Retina (tissue), 1 donor: ENCODE data around the gene HNRNPR.
"Not testable (repeated sequence)": the region's sequence is repeated elsewhere in the genome, so short reads cannot be mapped to it uniquely, and the experiment has no call there.

ENCODE experiments used
- DNase-seq: peaks from one replicate; pipeline ENCODE4 v3.0.0-alpha.2; 2016

The HNRNPR gene

DNA sequence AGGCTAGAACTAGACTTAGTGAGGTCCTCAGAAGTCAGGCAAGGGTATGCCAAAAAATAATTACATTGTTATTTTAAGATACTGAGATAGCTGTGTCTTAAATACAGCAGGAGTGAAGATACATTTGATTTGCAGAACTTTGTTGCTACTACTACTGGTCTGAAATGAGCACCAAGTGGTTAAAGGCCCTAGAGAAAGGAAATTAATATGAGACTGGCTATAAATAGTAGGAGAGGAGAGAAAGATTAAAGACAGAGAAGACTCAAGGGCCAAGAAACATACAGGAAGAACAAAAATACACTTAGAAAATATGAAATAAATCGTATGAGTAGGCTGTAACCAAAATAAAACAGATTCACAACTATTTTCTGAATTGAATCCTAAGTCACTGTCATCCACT lies 21.3 kb downstream of the HNRNPR start:
- no peak for DNase-seq

DNA sequence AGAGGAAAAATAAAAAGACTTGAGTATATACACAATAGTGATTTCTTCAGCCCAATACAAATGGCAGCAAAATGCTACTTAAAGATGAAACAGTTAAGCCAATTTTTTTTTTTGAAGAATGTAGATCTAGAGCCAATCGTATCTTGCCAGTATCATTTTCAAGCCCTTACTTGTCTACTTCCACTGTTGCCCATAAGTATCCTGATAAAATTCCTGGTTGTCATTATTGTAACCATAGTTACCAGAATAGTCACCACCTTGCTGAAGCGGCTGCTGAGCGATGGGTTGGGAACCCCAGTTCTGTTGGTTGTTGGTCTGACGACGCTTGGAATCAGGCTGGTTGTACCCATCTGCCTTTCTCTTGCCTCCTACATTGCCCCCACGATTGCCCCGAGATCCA lies 33.8 kb downstream of the HNRNPR start:
- DNase-seq, result not testable (repeated sequence)

DNA sequence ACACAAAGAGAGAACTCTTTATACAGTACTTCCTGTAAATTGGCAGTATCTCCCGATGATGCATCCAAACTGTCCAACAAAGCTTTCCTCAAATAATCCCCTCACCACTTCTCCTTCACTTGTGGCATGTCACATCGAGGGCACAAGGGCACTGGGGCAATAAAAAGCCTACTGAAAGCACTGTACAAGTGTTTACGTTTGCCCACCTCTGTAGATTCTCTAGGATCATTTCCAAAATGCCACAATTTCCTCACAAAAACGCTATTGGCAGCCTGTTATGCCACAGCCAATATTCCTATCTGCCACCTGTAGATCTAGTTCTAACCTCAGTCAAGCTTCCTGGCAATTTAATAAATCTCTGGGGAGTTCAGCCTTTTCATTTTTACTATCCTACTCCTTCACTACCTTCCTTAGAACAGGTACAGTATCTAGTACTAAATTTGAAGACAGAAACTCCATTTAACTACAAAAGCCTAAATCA lies 39.9 kb downstream of the HNRNPR start:
- no peak for DNase-seq

DNA sequence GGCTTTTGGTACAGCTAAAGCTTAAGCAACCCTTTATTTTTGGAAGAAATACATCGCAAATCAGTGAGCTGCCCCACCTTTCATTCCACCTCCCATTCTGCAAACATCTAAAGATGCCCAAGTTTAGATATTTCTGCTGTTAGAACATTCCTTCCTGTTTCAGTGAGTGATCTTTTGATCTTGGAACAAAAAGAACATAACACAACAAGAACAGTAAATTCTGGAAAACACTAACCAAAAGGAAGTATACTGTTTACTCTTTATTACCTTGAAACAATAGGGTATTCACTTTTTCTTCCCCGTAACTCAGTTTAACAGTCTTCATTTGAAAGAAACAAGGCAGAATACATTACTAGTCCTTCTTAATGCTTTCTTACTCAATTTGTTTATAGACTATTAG lies 40.6 kb downstream of the HNRNPR start:
- DNase-seq, result no peak

DNA sequence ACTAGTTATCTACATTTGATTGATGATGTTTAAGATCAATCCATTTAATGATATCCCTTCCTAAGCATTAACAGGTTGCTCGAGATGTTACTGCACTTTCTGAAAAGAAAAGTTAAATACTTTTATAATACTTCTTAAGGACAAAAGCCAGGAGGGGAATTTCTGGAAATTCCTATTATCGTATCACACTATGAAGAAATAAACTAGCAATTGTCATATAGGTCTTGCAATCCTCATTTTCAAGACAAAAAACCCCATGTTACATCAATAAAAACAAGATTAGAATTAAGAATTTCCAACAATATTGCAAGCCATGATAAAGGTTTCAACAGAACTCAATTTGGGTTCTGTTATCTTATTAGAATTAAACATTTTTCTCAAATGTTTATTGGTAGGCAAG lies 47.2 kb downstream of the HNRNPR start:
- no peak for DNase-seq

DNA sequence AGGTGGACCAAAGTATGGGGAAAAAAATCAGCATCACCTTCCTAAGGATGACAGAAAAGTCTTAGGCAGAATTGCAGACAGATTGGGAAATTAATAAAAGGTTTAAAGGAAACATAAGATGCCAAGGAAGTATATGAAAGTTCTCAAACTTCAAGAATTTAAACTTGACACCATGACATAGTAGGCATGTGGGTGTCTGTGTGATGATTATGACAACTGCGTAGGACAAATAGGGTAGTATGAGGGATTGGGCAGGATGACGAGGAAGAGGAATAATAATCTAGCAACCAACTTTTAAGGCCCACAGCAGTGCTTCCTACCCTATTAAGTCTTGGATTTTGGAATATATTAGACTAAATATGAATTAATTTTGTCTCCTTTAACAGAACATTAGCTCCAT lies 52.4 kb downstream of the HNRNPR start:
- DNase-seq, result no peak

DNA sequence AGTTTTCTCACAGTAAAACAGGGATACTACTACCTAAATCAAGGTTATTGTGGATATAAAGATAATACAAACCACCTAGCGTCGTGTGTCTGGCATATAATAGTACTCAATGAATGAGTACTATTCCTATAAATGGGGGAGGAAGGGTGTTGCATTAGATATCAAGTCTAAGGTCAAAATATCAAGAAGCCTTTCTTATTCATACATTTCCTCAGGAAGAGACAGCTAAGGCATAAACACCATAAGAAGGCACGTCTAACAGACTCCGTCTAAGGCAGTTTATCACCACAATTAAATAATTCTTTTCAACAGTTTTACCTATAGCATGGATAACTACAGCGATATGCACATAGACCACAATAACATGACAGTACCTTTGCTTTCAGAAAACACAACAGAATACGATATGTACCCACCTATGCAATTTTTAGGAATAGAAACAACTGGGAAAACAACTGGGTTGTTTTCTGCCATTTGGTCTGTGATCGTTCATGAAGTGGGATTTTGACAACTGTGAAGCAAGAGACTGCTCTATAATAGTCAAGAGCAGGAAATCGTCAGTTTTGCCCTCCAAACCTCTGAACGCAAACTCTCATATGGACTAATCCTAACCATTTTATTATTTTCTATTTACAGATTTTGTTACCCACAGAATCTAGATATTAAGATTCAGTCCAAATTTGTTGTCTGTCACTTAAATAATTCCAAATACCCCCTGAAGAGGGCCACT lies 53.1 kb downstream of the HNRNPR start:
- no peak for DNase-seq

DNA sequence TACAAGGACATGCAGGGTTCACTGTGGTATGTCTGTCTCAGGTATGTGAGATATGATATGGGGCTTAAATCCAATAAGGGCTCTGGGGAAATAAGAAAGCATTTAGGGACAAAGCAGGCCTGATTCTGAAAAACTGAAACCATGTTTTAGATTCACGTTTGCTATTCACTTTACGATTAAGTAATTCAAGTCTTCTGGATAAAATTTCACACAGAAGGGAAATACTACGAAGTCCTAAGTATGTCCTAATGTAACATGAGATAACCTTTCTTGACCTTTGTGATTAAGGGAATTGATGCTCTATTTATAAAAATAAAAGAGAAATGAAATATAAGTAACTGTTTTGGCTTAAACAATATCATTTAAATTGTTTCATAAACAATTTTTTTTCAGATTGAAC lies 55.4 kb downstream of the HNRNPR start:
- DNase-seq, result no peak

DNA sequence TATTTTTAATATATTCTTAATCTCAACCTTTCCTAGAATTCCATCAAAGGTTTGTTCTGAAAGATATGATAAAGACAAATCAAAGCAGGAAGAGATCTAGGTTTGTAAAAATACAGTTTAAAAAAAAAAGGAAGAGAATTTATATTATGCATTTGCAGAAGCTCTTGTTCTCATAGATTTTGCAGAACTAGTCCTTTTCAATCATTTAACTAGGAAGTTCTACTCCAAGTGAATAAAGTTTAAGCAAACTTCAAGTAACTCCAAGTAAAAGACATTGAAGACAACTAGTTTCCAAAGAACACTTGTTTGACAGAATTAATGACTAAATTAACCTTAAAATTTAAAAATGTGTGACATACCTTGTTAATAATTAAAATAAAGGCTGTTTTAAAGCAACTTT lies 55.9 kb downstream of the HNRNPR start:
- no peak for DNase-seq

DNA sequence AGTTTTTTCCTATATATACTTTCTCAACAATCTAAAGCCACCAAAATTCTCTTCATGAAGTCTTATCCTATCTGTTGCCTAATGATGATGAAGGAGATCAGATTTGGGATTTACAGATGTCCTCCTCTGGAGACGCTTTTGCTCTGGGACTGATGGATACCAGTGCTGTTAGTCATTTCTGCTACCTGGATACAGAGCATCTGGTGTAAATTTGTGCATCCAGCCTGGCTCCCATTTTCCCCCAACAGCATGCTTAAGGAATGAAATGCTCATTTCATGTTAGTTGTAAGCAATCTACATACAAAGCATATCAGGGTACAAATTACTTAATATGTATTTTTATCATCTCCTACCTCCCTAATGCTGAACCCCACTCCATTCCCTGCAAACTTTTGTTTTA lies 57.7 kb downstream of the HNRNPR start:
- no peak for DNase-seq

DNA sequence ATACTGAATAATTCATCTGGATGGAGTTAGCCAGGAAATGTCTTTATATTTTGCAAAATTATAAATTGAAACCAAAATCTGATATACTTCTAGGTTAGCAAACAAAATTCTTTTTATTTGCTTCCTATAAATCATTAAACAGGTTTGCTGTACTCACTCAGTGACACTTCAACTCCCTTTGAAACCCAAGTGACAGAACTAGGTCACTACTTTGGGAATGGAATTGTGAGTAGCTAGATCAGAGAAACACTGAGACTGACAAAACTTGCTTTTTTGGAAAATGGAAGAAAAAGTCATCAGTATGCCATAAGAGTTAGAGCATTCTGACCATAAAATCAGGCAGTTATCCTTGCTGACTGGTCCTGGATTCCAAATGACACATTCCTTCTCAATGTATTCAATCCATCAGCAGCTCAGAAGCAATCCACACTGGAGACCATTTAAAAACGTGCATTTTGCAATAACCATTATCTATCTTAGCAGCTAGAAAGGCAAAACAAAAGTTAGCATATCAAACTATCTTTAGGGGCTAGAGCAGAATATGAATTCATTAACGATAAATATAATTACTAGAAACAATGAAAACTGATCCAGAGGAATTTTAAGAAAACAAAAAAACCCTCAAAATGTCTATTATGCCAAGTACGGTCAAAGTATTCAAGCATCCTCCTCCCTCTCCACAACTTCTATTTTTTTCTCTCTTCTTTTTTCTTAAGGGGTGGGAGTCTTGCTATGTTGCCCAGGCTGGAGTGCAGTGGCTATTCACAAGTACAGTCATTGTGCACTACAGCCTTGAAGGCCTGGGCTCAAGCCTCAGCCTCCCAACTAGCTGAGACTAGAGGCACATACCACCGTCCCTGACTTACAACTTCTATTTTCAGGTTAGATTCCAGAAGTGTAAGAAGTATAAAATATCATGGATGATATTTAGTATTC lies 60.1 kb downstream of the HNRNPR start:
- DNase-seq, result peak; percentile 13

DNA sequence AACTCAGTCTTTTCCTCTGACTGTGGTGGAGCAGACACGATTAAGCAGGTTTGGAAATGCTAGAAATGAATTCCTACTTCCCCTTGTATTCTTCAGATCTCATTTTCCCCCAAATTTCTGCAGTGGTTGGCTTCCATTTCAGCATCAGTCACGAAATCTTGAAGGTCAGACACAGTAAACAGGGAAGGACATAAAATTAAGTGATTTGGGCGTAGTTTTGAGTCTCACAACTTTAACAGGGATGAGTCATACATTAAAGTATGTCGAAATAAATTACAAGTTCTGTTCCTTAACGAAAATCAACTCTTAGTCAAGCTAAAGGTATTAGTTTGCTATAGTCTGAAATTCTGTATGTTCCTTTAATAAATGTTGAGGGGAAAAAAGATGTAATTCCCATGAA lies 61.1 kb downstream of the HNRNPR start:
- DNase-seq, result no peak

DNA sequence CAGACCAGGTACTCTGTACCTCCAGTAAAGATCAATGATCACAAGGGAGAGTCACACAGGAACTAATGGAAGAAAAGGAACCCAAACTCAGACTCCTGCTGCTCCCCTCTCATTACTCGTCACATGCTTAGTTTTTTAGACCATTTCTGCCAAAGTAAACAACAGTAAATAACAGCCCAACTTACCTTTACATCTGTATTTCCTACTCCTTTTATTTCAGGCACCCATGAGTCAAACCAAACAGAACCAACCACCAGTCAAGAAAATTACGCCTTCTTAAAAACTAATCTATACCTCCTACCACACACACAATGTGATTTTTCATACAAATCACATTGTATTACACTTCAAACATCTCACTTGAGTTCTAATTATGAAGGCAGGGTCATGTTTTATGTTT lies 65.4 kb downstream of the HNRNPR start:
- no peak for DNase-seq

DNA sequence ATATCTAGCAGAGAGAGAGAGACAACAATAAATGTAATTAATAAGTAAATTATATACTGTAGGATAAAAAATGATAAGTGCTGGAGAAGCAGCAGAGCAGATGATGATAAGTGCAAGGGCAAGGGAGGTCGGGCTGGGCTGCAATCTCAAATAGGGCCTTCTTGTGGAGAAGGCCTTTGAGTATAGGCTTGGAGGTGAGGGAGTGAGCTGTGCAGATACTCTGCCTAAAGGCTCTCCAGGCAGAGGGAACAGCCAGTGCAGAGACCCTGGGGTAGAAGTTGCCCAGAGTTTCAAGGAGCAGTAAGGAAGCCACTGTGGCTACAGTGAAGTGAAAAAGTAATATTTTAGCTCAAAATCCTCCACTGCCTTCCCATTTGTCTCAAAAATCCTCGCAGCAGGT lies 67.6 kb downstream of the HNRNPR start:
- no peak for DNase-seq

DNA sequence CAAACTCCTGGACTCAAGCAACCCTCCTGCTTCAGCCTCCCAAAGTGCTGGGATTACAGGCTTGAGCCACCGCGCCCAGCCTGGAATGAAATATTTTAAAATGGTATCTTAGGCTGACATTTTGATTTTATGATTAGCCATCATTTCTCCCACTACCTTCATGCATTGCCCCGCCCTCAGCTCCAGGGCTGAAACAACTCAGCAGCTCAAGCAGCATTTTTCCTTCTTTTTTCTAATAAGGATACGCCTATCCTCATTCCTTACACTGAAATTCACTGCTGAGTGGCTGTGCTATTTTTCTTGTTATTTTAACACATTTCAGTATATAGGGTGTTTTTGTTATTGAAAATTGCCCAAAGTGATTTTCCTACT lies 70.0 kb downstream of the HNRNPR start:
- no peak for DNase-seq

DNA sequence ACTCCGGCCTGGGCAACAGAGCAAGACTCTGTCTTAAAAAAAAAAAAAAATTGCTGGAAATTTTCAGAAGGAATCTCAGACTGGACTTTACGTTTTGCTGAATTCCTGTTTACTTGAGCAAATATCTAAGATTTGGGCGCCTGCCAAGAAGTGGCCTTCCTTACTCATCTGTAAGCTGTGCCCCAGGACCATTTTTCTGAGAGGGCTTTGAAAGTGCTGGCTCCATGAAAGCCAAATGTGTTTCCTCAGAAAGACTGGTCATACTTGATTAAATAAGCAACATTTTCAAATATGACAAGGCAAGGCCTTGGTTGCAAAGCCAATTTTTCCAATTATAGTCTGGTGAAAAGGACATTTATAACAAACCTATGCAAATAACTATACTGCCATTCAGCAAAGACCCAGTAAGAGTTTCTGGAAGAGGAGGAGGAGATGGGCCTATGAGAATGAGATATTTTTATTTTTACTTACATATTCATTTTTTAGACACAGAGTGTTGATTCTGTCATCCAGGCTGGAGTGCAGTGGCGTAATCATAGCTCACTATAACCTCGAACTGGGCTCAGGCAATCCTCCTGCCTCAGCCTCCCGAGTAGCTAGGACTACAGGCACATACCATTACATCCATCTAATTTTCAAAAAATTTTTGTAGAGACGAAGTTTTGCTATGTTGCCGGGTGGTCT lies 70.5 kb downstream of the HNRNPR start:
- DNase-seq, result no peak

DNA sequence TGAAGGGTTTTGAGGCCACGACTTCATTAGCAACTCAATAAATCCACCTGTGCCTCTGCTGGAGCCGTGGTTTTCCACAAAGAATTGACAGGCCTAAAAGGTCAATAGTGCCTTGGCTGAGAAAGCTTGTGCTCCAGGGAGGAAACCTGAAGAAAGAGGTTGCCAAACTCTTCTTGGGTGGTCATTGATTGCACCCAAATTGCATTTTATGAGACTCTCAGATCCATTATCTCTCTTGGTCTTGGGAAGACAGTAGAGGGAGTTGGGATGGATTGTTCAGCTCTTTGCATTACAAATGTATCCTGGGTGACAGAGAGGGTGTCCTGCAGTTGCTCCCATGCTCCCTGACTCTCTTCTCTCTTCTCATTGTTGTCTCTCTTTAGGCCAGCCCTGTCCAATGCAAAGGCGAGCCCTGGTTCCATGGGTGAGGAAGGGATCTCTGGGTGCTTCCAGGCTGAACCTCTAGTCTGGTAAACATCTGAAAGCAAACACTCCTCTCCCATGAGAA lies 80.7 kb downstream of the HNRNPR start:
- no peak for DNase-seq

DNA sequence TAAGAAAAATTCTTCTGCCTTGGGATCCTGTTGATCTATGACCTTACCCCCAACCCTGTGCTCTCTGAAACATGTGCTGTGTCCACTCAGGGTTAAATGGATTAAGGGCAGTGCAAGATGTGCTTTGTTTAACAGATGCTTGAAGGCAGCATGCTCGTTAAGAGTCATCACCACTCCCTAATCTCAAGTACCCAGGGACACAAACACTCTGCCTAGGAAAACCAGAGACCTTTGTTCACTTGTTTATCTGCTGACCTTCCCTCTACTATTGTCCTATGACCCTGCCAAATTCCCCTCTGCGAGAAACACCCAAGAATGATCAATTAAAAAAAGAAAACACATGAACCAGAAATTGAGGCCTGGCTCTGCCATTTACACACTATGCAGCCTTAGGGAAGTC lies 86.0 kb downstream of the HNRNPR start:
- DNase-seq, result not testable (repeated sequence)

DNA sequence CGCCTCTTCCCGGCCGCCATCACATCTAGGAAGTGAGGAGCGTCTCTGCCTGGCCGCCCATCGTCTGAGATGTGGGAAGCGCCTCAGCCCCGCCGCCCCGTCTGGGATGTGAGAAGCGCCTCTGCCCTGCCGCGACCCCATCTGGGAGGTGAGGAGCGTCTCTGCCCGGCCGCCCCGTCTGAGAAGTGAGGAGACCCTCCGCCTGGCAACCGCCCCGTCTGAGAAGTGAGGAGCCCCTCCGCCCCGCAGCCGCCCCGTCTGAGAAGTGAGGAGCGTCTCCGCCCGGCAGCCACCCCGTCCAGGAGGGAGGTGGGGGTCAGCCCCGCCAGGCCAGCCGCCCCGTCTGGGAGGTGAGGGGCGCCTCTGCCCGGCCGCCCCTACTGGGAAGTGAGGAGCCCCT lies 86.7 kb downstream of the HNRNPR start:
- DNase-seq, result not testable (repeated sequence)
